ENCODE measurements around the gene UCHL1. TPM values are rescaled to one million over a fixed set of nuclear protein-coding genes. Genes with fewer than 3 reads are reported as not detected.
"Not testable (repeated sequence)": the region's sequence is repeated elsewhere in the genome, so short reads cannot be mapped to it uniquely, and the experiment has no call there.

The UCHL1 gene
- polyA plus RNA-seq, 4 donors, result 96.3 to 125 (median 109) TPM

GRCh38 chr4:41287852-41288251, 31.1 kb downstream of the UCHL1 start:
- DNase-seq (ENCODE audit: low read depth in 4 of 4, low spot score in 2 of 4), result no peak

- no peak for DNase-seq (ENCODE audit: low read depth in 4 of 4, low spot score in 2 of 4)
Measured at GRCh38 chr4:41288254-41288653, 31.5 kb downstream of the UCHL1 start.

DNA sequence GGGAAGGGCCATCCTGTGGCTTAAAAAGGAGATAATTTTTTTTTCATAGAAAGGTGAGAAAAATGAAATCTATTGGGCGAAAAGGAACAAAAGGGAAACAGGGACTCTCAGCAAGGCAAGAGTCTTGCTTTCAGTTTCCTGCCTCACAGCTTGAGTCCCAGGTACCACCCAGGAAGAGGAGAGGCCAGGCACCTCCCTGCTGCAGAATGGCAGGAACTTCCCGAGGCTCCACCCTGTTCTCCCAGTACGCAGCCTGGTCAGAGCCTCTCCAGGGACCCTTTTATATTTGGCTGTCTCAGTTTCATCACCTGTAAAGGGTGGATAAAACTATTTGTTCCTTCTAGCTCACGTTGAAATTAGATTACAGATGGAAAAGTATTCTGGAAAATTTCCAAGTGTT, 33.8 kb downstream of the UCHL1 start:
- no peak for DNase-seq (ENCODE audit: low read depth in 4 of 4, low spot score in 2 of 4)

DNA sequence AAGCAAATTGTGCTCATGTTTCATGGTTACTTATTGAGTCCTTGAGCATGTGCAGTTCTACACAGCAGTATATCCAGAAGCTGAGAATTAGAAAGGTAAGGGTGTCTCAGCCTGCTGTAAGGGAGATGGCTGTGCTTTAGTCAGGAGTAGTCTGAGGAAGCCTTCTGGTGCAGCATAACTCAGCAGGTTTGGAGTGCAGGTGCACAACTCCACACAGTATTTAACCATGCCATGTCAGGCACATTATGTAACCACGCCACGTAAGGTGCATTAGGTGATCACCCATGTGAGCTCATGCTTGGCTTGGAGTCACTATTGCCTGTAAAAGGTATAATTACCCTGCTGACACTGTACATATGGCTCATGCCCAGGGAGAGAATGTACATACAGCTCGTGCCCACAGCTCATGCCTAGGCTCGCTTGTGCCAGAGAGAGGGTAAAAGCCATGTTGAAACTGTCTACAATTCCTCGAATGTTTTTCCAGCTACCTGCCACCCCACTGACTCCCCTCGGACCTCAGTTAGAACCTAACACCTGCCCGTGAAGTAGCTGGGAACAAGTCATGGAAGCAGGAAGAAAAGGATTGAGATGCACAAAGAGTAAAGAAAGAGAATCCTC, 37.8 kb downstream of the UCHL1 start:
- no peak for DNase-seq (ENCODE audit: low read depth in 4 of 4, low spot score in 2 of 4)

GRCh38 chr4:41296995-41297394, 40.3 kb downstream of the UCHL1 start:
- DNase-seq (ENCODE audit: low read depth in 4 of 4, low spot score in 2 of 4), result no peak

DNA sequence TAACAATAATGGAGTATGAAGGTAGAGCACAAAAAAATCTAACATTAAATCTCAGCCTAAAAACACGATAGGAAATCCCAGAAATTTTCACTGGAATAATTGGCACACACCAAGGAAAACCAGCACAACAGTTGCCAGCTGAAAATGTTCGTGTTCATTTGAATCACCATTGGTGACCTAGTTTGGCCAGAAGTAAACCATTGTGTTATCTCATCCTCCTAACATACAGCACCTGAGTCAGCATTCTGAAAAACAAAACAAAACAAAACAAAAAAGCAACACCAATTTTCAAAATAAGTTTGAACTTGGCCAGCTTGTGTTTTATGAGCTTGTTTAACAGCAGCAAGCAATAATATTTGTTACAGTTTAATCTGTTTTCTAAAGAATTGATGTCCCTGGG, 41.1 kb downstream of the UCHL1 start:
- DNase-seq (ENCODE audit: low read depth in 4 of 4, low spot score in 2 of 4), result no peak

GRCh38 chr4:41299486-41299885, 42.8 kb downstream of the UCHL1 start:
- no peak for DNase-seq (ENCODE audit: low read depth in 4 of 4, low spot score in 2 of 4)

DNA sequence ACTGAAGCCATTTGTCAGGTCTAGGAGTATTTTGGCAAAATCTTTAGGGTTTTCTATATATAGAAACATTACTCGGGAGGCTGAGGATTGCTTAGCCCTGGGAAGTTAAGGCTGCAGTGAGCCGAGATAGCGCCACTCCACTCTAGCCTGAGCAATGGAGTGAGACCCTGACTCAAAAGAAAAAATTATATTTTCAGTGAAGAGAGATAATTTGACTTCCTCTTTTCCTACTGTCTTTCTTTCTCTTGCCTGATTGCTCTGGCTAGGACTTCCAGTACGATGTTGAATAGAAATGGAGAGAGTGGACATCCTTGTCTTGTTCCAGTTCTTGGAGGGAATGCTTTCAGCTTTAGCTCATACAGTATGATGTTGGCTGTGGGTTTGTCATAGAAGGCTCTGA, 44.4 kb downstream of the UCHL1 start:
- DNase-seq (ENCODE audit: low read depth in 4 of 4, low spot score in 2 of 4), result no peak

- no peak for DNase-seq (ENCODE audit: low read depth in 4 of 4, low spot score in 2 of 4)
Measured at GRCh38 chr4:41303372-41304118, 46.8 kb downstream of the UCHL1 start.

DNA sequence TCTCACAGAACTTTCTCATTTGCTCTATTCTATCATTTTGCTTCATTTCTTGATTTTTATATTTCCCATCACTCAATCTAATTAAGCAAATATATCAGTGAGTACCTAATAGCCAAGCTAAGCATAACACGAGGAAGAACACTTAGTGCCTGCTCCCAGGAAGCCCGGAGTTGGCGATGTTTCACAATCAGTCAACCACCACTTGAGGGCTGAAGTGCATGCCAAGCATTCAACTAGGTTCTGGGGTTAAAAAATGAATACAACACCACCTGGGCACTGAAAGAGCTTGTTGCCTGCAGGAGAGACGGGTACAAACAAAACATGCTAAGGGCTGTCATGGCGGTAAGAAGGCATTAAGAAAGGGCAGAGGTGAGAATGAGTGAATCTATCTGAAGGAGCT, 47.5 kb downstream of the UCHL1 start:
- DNase-seq (ENCODE audit: low read depth in 4 of 4, low spot score in 2 of 4), result no peak

- DNase-seq (ENCODE audit: low read depth in 4 of 4, low spot score in 2 of 4), result no peak
Measured at GRCh38 chr4:41305476-41305875, 48.7 kb downstream of the UCHL1 start.

DNA sequence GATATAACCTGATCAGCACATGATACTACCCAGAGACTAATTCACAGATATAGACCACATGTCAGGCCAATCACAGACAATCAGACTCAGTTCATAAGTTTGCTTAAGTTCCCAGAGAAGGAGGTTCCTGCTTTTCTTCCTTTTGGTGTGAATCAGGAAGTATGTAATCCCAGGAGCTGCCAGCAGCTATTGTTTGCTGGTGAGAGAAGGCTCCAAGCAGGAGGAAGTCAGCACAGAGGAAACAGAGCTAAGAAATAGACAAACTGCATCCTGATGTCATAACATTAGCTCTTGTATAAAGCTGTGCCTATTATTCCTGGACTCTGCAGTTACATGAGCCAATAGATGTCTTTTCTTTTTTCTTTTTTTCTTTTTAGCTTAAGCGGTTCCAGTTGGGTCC, 50.9 kb downstream of the UCHL1 start:
- DNase-seq (ENCODE audit: low read depth in 4 of 4, low spot score in 2 of 4), result no peak

DNA sequence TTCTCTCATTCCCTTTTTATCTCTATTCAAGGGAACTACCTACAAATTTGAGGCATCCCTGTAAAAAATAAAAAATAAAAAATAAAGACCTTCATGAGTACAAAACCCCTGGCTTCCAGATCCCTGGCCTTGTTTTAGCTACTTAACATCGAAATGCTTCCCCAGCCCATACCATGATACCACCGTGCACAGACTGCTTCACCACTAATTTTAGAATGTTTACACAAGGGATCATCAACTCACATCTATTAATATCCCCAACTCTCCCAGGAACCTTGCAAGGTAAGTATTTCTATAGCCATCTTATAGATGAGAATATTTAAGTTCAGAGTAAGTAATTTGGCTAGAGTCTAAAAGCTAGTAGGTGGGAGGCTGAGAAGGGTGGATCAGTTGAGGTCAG, 51.7 kb downstream of the UCHL1 start:
- DNase-seq (ENCODE audit: low read depth in 4 of 4, low spot score in 2 of 4), result no peak

GRCh38 chr4:41315426-41315825, 58.7 kb downstream of the UCHL1 start:
- not testable (repeated sequence) for DNase-seq (ENCODE audit: low read depth in 4 of 4, low spot score in 2 of 4)

DNA sequence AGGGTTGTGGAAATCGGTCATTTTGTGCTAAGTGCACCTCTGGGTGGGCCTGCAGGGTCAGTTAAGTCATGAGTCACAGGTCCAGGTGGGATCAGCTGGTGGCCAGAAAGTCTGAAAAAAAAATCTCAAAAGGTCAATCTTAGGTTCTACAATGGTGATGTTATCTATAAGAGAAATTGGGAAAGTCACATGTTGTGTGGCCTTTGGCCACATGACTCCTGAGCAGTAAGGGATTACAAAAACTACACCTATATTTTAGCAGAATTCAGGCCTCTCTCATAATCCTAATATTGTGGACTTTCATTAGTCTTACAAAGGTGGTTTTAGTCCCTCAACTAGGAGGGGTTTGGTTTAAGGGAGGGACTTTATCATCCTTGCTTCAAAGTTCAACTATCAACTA, 59.1 kb downstream of the UCHL1 start:
- DNase-seq (ENCODE audit: low read depth in 4 of 4, low spot score in 2 of 4), result no peak

Other genes starting within 250 kb of the UCHL1 start
- gene APBB2, start 42.4 kb upstream of the UCHL1 start, polyA plus RNA-seq (ENCODE audit: insufficient read length in 4 of 4), result 10 to 100 TPM; 44.4 to 63.6 (median 55.8) TPM

Measured in left renal cortex interstitium (tissue), 4 donors.